Activated CD8-positive, alpha-beta memory T cell treated with anti-CD3 and anti-CD28 coated beads for 36 hours (primary cell): ENCODE results near the gene KRTDAP. TPM values are rescaled to one million over a fixed set of nuclear protein-coding genes. Genes with fewer than 3 reads are reported as not detected.

Experiments
- CTCF ChIA-PET: fragments of 350-600 bp; sonication (Branson Sonifier 250); formaldehyde crosslinking; loops from one replicate; lab custom pipeline; 2021; ENCODE audit warnings: antibody characterized with exemption; lab: Charles Lee
- POLR2A ChIA-PET: fragments of 350-600 bp; sonication (Branson Sonifier 250); formaldehyde crosslinking; loops from one replicate; lab custom pipeline; 2021; ENCODE audit warnings: antibody characterized with exemption; lab: Charles Lee
- total RNA-seq, 2 experiments: library from RNA; stranded (reverse); gene quantifications; one replicate each; pipeline ENCODE4 v1.2.3, GENCODE V29; 2021

The KRTDAP gene
- total RNA-seq, 2 experiments from 2014 or later = not detected

DNA sequence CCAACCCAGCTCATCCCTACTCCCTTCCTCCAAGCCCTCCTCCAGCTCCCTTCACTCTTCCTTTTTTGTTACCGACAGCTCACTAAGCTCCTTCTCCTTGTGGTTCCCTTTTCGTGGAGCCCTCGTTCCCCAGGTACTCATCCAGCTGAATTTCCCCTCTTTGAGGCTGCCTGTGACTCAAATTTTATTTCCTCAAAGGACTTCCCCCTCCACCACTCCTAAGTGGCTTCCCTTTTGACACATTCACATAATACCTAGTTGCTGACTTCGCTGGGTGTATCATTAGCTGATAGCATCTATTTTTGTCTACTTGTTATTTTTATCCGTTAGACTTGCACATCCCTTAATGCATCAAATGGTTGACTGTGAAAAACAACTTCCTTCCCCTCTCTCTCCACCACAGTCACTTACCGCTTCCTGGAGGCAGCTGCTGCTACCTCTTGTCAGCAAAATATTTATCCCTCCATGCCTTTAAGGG is 27.7 kb downstream of the KRTDAP start:
- POLR2A ChIA-PET = interaction anchor here (0.6 kb wide), 1 partner anchor 13 kb away, joined by 4 read pairs; no protein-coding TSS in a partner anchor
- CTCF ChIA-PET = interaction anchor here (2.8 kb wide), 1 partner anchor 109 kb away, joined by 11 read pairs; no protein-coding TSS in a partner anchor

DNA sequence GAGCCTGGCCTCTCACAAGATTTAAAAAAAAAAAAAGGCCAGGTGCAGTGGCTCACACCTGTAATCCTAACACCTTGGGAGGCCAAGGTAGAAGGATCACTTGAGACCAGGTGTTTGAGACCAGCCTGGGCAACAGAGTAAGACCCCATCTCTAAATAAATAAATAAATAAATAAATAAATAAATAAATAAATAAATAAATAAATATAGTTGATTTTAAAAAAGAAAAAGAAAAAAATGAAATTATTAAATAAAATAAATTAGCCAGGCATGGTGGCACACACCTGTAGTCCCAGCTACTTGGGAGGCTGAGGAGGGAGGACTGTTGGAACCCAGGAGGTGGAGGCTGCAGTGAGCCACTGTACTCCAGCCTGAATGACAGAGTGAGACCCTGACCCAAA is 28.5 kb downstream of the KRTDAP start:
- CTCF ChIA-PET = interaction anchor here (2.8 kb wide), 1 partner anchor 109 kb away, joined by 11 read pairs; no protein-coding TSS in a partner anchor
- POLR2A ChIA-PET = interaction anchor here (0.6 kb wide), 1 partner anchor 13 kb away, joined by 4 read pairs; no protein-coding TSS in a partner anchor

DNA sequence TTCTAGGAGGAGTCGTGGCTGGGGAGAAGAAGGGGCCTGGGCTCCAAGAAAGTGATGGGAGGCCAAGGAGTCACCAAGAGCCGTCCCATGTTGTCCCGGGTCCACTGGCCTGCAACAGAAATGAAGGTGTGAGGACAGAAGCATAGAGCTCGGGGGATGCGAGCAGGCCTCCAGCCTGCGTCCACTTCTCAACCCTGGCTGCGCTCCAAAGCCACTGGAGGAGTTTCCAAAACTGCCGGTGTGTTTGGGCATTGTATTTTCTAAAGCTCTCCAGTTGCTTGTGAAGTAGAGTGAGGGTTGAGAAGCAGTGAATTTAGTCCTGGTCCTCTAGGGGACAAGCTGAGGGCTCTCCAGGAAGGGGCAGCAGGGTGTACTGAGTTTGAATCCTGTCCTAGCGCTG is 29.2 kb downstream of the KRTDAP start:
- ChIA-PET CTCF (interaction anchor here (0.7 to 2.8 kb wide), 2 partner anchors 34 to 108 kb away, joined by 4 to 11 read pairs; no protein-coding TSS in a partner anchor), POLR2A (no interaction called here)

DNA sequence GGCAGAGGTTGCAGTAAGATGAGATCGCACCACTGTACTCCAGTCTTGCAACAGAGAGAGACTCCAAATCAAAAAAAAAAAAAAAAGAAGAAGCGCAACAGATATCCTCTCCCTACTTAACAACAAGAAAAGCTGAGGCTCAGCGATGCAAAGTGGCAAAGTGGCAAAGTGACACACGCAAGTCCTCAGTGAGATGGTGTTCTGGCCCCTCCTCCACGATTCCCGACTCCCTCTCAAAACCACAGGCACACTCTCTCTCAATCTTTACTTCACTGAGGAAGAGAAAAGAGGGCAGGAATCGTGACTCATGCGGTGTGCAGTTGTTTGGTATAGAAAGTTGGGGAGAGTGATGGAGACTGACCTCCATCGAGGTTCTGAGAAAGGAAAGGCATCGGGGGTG is 29.7 kb downstream of the KRTDAP start:
- ChIA-PET CTCF (interaction anchor here (0.6 to 2.8 kb wide), 3 partner anchors 35 to 146 kb away, joined by 4 to 11 read pairs (median 4); no protein-coding TSS in a partner anchor), POLR2A (no interaction called here)

DNA sequence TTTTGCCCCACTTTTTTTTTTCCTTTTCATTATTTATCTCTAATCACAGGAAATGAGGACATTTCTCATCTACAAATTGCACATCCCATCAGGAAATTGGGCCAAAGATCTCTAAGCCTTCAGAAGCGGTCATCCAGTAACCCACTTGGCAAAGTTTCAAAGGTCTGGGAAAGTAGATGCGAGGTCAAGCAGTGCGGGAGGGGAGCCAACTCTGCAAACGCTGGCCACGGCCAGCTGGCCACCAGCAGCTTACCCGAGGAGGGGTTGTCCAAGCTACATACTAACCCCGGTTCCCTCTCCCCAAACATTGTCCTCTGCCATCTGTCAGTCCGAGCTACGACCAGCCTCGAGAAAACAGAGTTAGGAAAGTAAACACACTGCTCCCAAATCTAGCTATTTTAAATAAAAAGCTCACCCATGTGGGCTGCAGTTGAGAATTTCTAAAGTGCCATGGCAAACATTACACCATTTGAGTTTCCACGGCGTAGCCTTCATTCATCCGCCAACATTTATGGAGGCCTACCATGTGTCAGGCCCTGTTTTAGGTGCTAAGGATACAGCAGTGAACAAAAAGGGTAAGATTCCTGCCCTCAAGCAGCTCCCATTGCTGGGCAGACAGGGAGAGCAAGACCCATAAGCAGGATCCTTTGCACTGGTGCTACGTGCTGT is 30.7 kb downstream of the KRTDAP start:
- ChIA-PET CTCF (interaction anchor here (0.6 to 1.4 kb wide), 3 partner anchors 9 to 148 kb away, joined by 3 to 4 read pairs (median 4); no protein-coding TSS in a partner anchor), POLR2A (no interaction called here)

DNA sequence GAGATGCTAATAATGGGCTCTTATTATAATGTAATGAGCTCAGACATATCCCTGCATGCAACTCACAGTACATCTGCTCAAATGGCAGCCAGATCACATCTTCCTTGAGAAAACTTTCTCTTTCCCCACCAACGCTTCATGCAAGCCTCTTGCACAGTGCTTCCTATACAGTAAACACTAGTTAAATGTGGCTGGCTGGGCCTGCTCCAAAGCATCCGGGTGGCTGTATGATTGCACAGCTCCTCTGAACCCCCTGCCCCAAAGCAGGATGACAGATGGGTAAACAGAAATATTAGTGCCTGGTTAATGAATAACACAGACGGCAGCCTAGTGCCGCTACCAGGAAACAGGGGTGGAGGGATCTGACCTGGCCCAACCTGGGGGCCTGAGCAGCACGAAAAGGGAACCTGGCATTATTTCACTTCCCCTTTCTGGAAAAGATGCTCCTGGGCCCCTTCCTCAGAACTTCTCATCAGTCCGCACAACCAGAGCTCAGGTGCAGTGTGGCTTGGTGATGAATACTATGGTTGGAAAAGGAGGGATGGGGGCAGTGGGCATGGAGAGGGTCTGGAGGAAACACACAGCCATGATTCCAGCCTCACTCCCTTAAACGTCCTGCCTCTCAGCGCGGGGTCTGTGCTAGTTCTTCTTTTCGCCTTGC is 31.4 kb downstream of the KRTDAP start:
- POLR2A ChIA-PET = interaction anchor here (0.6 kb wide), 1 partner anchor 782 kb away, joined by 3 read pairs; no protein-coding TSS in a partner anchor
- CTCF ChIA-PET = interaction anchor here (1.3 to 1.4 kb wide), 2 partner anchors 9 to 106 kb away, joined by 3 to 4 read pairs; no protein-coding TSS in a partner anchor

GRCh38 chr19:35458192-35458591 is 32.1 kb downstream of the KRTDAP start:
- POLR2A ChIA-PET = no interaction called here
- CTCF ChIA-PET = no interaction called here

DNA sequence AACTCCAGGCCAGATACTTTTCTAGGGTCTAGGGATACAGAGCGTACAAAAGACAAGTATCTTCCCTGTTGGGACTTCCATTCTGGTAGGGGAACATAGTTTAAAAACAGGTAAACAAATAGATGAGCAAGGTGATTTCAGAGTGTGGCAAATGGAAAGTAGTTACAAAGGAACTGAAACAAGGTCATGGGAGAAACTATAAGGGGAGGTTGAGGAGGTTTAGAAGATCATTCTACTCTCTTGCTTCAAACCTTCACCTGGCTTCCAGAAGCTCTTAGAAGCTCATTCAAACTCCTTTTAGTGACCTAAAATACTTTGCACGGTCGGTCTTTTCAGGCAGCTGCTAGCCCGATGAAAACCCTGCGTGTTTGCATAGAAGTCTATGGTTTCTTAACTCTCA is 33.1 kb downstream of the KRTDAP start:
- CTCF ChIA-PET = no interaction called here
- POLR2A ChIA-PET = no interaction called here

GRCh38 chr19:35455616-35456201 is 34.6 kb downstream of the KRTDAP start:
- POLR2A ChIA-PET = no interaction called here
- CTCF ChIA-PET = interaction anchor here (0.7 kb wide), 1 partner anchor 242 kb away, joined by 5 read pairs; no protein-coding TSS in a partner anchor

DNA sequence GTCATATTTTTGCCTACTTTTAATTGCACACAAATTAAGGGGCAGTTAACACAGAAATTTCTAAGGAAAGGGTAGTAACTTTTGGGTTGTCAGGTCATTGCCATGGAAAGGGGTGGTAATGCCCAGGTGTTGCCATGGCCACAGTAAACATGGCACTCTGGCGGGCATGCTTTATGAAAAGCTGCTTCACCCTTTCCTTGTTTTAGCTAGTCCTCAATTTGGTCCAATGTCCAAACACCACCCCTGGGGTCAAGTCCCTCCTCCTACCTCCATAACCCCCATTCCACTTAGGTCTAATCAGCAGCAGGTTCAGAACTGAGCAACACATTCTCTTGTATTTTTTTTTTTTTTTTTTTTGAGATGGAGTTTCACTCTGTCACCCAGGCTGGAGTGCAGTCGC is 35.6 kb downstream of the KRTDAP start:
- ChIA-PET POLR2A (interaction anchor here (0.7 kb wide), 1 partner anchor 721 kb away, joined by 7 read pairs; the partner anchor contains the start of gene ZNF181), CTCF (no interaction called here)

- ChIA-PET CTCF (interaction anchor here (0.7 to 1.7 kb wide), 2 partner anchors 44 to 548 kb away, joined by 5 read pairs; no protein-coding TSS in a partner anchor), POLR2A (interaction anchor here (0.6 kb wide), 2 partner anchors 9 to 23 kb away, joined by 7 to 11 read pairs; no protein-coding TSS in a partner anchor)
Measured at GRCh38 chr19:35451338-35452096, 38.7 kb downstream of the KRTDAP start.

- ChIA-PET CTCF (interaction anchor here (1.0 kb wide), 1 partner anchor 96 kb away, joined by 3 read pairs; no protein-coding TSS in a partner anchor), POLR2A (interaction anchor here (0.8 kb wide), 1 partner anchor 13 kb away, joined by 4 read pairs; no protein-coding TSS in a partner anchor)
Measured at GRCh38 chr19:35449359-35450043, 40.8 kb downstream of the KRTDAP start.

DNA sequence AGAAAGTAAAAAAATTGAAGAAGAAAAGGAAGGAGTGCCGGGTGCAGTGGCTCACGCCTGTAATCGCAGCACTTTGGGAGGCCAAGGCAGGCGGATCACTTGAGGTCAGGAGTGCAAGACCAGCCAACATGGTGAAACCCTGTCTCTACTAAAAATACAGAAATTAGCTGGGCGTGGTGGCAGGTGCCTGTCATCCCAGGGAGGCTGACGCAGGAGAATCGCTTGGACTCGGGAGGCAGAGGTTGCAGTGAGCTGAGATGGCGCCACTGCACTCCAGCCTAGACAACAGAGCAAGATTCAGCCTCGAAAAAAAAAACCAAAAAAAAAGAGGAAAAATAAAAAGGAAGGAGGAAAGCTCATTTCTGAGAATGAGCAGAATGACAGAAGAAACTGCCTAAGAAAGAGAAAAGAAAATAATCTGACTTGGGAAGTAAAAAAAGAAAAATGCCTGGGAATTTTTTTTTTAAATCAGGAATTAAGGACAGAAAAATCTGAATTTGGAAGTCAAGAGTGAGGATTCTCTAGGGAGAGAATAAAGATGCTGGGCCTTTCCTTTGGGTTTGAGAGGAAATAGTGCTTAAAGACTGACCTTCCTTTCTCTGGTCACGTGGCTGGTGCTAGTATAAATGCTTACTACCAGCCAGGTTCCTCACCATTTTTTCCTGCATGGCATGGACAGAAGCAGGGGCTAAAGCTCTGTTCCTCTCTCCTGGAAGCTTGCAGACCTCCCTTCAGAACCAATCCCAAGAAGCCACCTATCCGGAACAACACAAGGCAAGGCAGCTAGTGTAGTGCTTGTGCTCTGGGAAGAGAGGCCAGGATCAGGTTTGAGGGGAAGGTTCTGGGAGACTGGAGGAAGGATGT is 42.4 kb downstream of the KRTDAP start, which contains the start of gene FFAR2:
TSS of gene FFAR2 (plus strand) at position 652 of the 864 bp plus-strand sequence. CDS start 1,458 bp downstream, outside the sequence.
- POLR2A ChIA-PET = no interaction called here
- CTCF ChIA-PET = interaction anchor here (1.0 kb wide), 1 partner anchor 94 kb away, joined by 3 read pairs; no protein-coding TSS in a partner anchor

DNA sequence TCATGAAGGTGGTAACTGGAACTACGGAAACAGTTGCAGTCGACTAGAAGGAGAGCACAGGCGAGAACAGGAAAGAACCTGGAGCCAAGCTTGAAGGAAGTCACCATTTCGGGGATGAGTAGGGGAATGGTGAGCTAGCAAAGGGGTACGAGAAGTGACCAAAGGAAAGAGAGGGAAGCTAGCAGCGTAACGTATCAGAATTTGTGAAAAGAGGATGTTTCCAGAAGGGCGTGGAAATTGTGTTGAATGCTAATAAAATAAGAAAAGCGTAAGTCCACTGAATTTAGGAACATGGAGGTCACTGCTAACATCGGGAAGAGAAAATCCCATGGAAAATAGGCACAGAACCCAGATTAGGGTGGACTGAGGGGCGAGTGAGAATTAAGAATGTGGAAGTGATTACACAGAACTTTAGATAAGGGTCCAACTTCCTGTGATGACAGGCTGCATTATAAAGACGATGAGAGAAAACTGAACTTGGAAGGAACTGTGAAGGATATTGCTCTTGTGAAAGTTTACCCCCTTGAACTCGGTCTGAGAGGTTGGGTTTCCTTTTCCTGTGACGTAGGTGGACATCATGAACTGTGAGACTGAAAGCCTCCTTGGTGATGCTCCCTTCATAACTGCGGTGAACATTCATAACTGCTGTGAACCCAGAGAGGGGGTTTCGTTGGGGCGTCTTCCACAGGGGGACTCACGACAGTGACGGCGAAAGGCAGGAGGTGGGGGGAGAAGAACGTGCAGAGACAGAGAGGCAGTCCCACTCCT is 44.3 kb downstream of the KRTDAP start:
- CTCF ChIA-PET = interaction anchor here (1.5 kb wide), 1 partner anchor 49 kb away, joined by 3 read pairs; no protein-coding TSS in a partner anchor
- POLR2A ChIA-PET = no interaction called here

DNA sequence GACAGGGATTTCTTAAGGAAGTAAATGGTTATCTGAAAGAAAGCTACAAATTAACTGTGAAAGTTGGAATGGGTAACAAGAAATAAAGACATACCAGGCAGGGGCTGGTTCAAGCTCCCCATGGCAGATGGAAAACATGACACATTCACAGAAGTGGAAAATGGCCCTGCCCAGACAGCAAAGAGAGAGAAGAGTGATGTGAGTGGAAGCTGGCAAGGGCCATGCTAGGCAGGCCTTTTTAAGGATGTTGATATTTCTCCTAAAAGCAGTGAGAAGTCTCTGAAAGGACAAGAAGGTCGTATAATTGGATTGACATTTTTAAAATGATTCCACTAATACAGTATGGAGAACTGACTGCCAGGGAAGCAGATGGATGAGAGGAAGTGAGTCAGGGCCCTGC is 45.5 kb downstream of the KRTDAP start:
- ChIA-PET POLR2A (no interaction called here), CTCF (interaction anchor here (0.7 to 1.5 kb wide), 2 partner anchors 51 to 68 kb away, joined by 3 read pairs; no protein-coding TSS in a partner anchor)

DNA sequence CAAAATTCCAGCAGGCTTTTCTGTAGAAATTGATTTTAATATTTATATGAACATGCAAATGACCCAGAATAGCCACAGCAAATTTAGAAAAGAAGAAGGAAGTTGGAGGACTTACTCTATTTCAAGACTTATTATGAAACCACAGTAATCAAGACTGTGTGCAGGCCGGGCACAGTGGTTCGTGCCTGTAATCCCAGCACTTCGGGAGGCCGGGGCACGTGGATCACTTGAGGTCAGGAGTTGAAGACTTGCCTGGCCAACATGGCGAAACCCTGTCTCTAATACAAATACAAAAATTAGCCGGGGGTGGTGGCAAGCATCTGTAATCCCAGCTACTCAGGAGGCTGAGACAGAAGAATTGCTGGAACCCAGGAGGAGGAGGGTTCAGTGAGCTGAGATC is 48.2 kb downstream of the KRTDAP start:
- POLR2A ChIA-PET = no interaction called here
- CTCF ChIA-PET = no interaction called here
